Tibial artery (tissue), 4 donors: ENCODE data around the gene CAB39.

Experiments used
- DNase-seq, 2 donors: peaks; one replicate each; pipeline ENCODE4 v3.0.0-alpha.2; 2019
- H3K27ac ChIP-seq, 2 donors: fragments of 200-600 bp; sonication (generic) in 1 of 2; 1 replicate in 1 of 2; 2 replicates in 1 of 2; pipeline ENCODE4 v1.5.1; 2018 to 2019; ENCODE audit warnings: mild to moderate bottlenecking in 1 of 2
- H3K27me3 ChIP-seq, 2 donors: fragments of 200-600 bp; sonication (generic) in 1 of 2; one replicate each; pipeline versions ENCODE4 v1.5.1 to v1.6.0; 2016 to 2019
- H3K36me3 ChIP-seq, 3 donors: fragments of 200-600 bp; sonication (generic) in 2 of 3; one replicate each; pipeline ENCODE4 v1.5.1; 2016 to 2019; ENCODE audit warnings: mild to moderate bottlenecking in 2 of 3
- H3K4me1 ChIP-seq, 4 donors: fragments of 200-600 bp; sonication (generic) in 2 of 4; 1 replicate in 3 of 4; 2 replicates in 1 of 4; pipeline ENCODE4 v1.5.1; 2016 to 2019
- H3K4me3 ChIP-seq, 2 donors: fragments of 200-600 bp; sonication (generic) in 1 of 2; 1 replicate in 1 of 2; 2 replicates in 1 of 2; pipeline ENCODE4 v1.5.1; 2018 to 2019; ENCODE audit warnings: mild to moderate bottlenecking in 2 of 2
- H3K9me3 ChIP-seq, 3 donors: fragments of 200-600 bp; sonication (generic) in 1 of 3; one replicate each; pipeline ENCODE4 v1.5.1; 2016 to 2019
- intact Hi-C: fragments of 100-400 bp; cut with DNase I; formaldehyde crosslinking; loops from one replicate; pipeline ENCODE4 v1.15.0; 2023; ENCODE audit warnings: low total_unique reads
- TF ChIP-seq, protein P1 (sequence below), 2 experiments: fragments of 200-600 bp in 1 of 2; fragments of 450-650 bp in 1 of 2; IDR thresholded peaks; one replicate each; pipeline ENCODE4 v1.5.1; 2017 to 2019; ENCODE audit warnings: antibody characterized with exemption in 2 of 2, mild to moderate bottlenecking in 1 of 2, moderate library complexity in 1 of 2

Gene CAB39

DNA sequence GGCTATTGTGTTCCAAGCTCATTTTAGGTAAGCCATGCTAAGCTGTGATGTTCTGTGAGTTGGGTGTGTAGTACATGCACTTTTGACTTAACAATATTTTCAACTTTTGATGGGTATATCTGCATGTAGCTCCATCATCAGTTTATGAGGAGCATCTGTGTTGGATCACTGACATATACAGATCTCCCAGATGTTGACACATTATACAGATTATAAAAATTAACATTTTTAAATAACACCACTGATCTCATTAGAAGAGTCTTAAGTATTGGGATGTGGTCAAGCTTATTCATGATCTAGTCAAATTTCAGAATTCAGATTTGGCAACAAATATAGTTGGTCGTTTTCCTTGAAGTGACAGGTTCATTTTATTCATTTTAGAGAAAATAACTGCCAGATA is 51.7 kb downstream of the CAB39 start:
- no peak overlapping the region for H3K27ac ChIP-seq
- peaks cover 0 to 38% (median 10%) of the 10 kb centered on the region in 4 donors for H3K4me1 ChIP-seq
- TF ChIP-seq, protein P1, sequence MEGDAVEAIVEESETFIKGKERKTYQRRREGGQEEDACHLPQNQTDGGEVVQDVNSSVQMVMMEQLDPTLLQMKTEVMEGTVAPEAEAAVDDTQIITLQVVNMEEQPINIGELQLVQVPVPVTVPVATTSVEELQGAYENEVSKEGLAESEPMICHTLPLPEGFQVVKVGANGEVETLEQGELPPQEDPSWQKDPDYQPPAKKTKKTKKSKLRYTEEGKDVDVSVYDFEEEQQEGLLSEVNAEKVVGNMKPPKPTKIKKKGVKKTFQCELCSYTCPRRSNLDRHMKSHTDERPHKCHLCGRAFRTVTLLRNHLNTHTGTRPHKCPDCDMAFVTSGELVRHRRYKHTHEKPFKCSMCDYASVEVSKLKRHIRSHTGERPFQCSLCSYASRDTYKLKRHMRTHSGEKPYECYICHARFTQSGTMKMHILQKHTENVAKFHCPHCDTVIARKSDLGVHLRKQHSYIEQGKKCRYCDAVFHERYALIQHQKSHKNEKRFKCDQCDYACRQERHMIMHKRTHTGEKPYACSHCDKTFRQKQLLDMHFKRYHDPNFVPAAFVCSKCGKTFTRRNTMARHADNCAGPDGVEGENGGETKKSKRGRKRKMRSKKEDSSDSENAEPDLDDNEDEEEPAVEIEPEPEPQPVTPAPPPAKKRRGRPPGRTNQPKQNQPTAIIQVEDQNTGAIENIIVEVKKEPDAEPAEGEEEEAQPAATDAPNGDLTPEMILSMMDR (IDR thresholded peaks at IDR 0.05) = no peak
- no peaks in the 10 kb centered on the region for H3K27me3 ChIP-seq
- H3K36me3 ChIP-seq = peaks cover 26 to 42% (median 28%) of the 10 kb centered on the region in 3 donors
- intact Hi-C loops = no loop called here
- DNase-seq = no peak
- H3K9me3 ChIP-seq = no peaks in the 10 kb centered on the region
- H3K4me3 ChIP-seq = no peak overlapping the region

DNA sequence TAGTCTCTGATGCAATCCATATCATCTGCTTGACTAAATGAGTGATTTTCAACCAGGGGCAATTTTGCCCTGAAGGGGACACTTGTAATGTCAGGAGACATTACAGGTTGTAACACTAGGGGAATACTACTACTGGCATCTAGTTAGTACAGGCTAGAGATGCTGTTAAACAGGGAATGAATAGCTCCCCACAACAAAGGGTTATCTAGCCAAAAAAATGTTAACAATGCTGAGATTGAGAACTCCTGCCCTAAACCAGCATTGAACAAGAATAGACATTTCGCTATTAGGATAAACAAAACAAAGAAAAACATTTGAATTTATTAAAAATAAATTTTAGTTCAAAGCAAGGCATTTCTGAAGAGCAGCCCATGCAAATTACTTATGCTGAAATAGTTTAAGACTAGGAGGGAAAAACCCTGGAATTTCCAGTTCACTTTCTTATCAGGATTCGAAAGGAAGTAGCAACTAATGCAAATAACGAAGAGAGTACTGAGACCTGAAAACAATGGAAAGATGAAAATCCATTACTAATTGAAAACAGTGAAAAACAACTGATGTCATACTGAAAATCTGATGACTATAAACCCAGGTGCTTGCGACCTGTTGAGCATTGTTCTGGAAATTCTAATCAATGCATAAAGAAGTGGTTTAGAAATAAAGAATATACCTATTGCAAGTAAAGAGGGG is 53.1 kb downstream of the CAB39 start:
- DNase-seq = no peak

DNA sequence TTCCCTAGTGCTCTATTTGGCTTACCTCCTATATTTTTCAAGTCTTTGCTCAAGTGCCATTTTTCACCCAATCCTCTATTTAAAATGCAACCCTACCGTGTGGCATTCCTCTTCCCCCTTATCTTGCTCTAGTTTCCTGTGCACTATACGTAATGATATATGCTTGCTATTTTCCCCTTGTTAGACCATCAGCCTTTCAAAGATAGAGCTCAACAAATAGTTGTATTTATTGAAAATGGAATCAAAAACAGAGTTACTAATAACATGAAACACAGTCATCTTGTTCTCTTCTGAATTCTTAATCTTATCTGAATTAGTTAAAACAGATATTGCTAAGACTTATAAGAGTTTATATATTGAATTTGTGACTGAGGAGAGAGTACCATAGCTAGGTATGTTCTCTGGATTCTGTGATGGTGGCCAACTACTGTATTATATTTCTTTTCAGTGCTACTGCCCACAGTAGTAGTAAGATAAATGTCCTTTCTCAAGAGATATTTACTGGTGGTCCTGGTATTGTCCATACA is 55.3 kb downstream of the CAB39 start:
- H3K27me3 ChIP-seq = no peaks in the 10 kb centered on the region
- TF ChIP-seq, protein P1 (IDR thresholded peaks at IDR 0.05) = no peak
- no peak overlapping the region for H3K4me3 ChIP-seq
- DNase-seq = no peak
- H3K4me1 ChIP-seq = peaks cover 0 to 26% (median 2%) of the 10 kb centered on the region in 4 donors
- H3K27ac ChIP-seq = no peak overlapping the region
- peaks cover 10 to 24% (median 20%) of the 10 kb centered on the region in 3 donors for H3K36me3 ChIP-seq
- no peaks in the 10 kb centered on the region for H3K9me3 ChIP-seq
- intact Hi-C loops = no loop called here

More for the DNA sequence above, 53.1 kb downstream of the CAB39 start:
- TF ChIP-seq, protein P1 (IDR thresholded peaks at IDR 0.05) = no peak
- no peak overlapping the region for H3K4me3 ChIP-seq
- peaks cover 26 to 42% (median 28%) of the 10 kb centered on the region in 3 donors for H3K36me3 ChIP-seq
- H3K4me1 ChIP-seq = peaks cover 0 to 26% (median 2%) of the 10 kb centered on the region in 4 donors
- intact Hi-C loops = no loop called here
- H3K27me3 ChIP-seq = no peaks in the 10 kb centered on the region
- no peaks in the 10 kb centered on the region for H3K9me3 ChIP-seq
- no peak overlapping the region for H3K27ac ChIP-seq

DNA sequence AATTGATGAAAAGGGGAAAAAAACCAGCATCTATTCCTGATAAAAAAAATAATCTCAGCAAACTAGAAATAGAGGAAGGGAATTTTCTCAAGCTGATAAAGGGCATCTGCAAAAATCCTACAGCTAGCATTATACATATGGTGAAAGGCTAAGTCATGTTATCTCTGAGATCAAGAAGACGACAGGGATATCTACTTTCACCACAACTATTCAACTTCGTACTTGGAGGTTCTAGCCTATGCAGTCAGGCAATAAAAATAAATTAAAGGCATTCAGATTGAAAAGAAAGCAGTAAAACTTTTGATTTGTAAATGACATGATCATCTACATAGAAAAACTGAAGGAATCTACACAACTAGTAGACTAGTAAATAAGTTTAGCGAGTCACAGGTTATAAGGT is 58.2 kb downstream of the CAB39 start:
- intact Hi-C loops = no loop called here
- Histone ChIP-seq H3K27ac (no peak overlapping the region), H3K36me3 (peaks cover 0 to 1% (median 0%) of the 10 kb centered on the region in 3 donors), H3K4me3 (no peak overlapping the region), H3K9me3 (no peaks in the 10 kb centered on the region), H3K4me1 (peaks cover 0 to 39% (median 8%) of the 10 kb centered on the region in 4 donors), H3K27me3 (no peaks in the 10 kb centered on the region)
- DNase-seq = no peak
- TF ChIP-seq, protein P1 (IDR thresholded peaks at IDR 0.05) = no peak

DNA sequence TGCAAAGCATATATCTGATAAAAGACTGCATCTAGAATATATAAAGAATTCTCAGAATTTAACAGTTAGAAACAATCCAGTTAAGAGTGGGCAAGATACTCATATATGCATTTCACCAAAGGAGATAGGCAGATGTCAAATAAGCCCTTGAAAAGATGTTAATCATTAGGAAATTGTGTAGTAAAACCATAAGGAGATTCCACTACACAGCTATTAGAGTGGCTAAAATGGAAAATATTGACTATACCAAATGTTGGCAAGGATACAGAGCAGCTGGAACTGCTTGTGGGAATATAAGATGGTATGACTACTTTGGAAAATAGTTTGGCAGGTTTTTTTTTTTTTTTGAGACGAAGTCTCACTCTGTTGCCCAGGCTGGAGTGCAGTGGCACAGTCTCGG is 59.5 kb downstream of the CAB39 start:
- Histone ChIP-seq H3K4me3 (no peak overlapping the region), H3K4me1 (peaks cover 0 to 35% (median 7%) of the 10 kb centered on the region in 4 donors), H3K27ac (no peak overlapping the region), H3K27me3 (no peaks in the 10 kb centered on the region), H3K9me3 (no peaks in the 10 kb centered on the region), H3K36me3 (no peaks in the 10 kb centered on the region)
- intact Hi-C loops = no loop called here
- TF ChIP-seq, protein P1 (IDR thresholded peaks at IDR 0.05) = no peak
- DNase-seq = no peak
